Measurements from ENCODE around the gene TPPP3. TPM values are rescaled to one million over a fixed set of nuclear protein-coding genes. Genes with fewer than 3 reads are reported as not detected.

The TPPP3 gene
- total RNA-seq, 1 donor from 2014 or later = 123 TPM

DNA sequence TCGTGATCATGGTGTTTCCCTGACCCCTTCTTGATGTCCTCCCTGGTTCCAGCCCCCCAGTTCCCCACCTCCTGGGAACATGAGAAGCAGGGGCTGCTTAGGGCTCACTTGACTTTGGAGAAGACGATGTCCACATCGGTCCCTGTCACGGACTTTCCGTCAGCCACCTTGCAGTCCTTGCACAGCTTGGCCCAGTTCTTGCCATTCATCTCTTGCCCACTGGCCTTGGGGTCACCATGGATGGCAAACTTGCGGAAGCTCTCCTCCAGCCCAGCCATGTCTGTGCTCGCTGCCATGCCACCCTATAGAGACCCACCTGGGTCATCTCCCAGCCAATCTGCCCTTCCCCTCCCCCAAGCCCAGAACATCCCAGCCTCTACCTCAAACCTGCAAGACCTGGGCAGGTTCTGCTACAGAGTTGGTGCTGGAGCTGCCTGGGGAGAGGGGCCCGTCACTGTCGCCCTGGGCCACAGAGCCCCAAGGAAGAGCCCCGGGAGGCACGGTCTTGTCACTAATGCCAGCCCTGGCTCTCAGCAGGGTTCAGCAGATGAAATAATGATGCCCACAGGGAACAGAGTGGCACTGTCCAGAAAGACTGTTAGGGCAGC lies 2.4 kb downstream of the TPPP3 start:
- H3K9me3 ChIP-seq = no peaks in the 10 kb centered on the region
- peaks cover 7% of the 10 kb centered on the region for H3K27me3 ChIP-seq (ENCODE audit: low read depth)
- peaks cover 60% of the 10 kb centered on the region for H3K4me1 ChIP-seq
- H3K4me3 ChIP-seq = no peak overlapping the region
- peak overlapping the region; percentile 18 for H3K27ac ChIP-seq
- DNase-seq (no peak), ATAC-seq (no peak)
- TF ChIP-seq, protein P1, sequence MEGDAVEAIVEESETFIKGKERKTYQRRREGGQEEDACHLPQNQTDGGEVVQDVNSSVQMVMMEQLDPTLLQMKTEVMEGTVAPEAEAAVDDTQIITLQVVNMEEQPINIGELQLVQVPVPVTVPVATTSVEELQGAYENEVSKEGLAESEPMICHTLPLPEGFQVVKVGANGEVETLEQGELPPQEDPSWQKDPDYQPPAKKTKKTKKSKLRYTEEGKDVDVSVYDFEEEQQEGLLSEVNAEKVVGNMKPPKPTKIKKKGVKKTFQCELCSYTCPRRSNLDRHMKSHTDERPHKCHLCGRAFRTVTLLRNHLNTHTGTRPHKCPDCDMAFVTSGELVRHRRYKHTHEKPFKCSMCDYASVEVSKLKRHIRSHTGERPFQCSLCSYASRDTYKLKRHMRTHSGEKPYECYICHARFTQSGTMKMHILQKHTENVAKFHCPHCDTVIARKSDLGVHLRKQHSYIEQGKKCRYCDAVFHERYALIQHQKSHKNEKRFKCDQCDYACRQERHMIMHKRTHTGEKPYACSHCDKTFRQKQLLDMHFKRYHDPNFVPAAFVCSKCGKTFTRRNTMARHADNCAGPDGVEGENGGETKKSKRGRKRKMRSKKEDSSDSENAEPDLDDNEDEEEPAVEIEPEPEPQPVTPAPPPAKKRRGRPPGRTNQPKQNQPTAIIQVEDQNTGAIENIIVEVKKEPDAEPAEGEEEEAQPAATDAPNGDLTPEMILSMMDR (IDR thresholded peaks at IDR 0.05) = no peak
- intact Hi-C loops (cut with DNase I) = no loop called here
- no peaks in the 10 kb centered on the region for H3K36me3 ChIP-seq

DNA sequence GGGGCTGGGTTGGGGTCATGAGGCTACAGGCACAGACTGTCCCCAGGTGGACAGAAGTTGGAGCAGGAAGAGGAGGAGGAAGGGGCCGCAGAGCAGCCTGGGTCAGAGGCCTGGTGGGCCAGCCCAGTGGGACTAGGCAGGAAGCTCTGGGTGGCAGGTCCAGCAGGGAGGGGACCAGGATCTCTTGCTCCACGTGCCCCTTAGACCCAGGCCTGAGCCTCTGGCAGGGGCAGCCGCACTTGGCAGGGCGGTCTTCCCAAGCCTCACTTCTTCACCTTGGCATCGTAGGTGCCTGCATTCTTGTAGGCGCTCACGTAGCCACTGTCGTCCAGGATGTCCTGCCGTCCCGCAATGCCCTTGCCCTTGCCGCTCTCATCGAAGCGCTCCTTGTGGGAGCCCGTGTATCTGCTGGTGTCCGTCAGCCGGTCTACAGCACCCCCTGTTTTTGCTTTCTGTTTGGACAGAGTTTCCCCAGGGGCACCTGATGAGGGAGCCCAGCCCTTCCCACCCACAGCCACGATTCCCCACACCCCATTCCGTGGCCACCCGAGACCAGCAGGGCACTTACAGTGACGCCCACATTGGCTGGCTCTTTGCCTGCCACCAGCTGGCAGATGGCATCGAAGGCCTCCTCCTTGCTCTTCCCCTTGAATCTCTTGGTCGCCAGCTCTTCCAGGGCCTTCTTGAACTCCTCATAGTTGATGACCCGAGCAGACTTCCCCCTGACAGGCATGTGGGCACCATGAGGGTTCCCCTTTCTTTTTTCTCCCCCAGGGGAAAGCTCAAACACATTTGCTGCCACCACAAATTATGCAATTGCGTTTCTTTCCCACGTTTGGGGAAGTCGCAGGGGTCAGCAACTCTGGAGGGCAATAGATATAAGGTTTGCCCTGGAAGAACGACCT lies 3.1 kb downstream of the TPPP3 start:
- TF ChIP-seq, protein P1 (IDR thresholded peaks at IDR 0.05) = no peak
- intact Hi-C loops (cut with DNase I) = no loop called here
- Histone ChIP-seq H3K4me3 (no peak overlapping the region), H3K36me3 (peaks cover under 1% of the 10 kb centered on the region), H3K27me3 (ENCODE audit: low read depth) (peaks cover 7% of the 10 kb centered on the region), H3K27ac (no peak overlapping the region), H3K9me3 (no peaks in the 10 kb centered on the region), H3K4me1 (peaks cover 52% of the 10 kb centered on the region)
- ATAC-seq (peak; percentile 20 to 45), DNase-seq (peak; percentile 73)

DNA sequence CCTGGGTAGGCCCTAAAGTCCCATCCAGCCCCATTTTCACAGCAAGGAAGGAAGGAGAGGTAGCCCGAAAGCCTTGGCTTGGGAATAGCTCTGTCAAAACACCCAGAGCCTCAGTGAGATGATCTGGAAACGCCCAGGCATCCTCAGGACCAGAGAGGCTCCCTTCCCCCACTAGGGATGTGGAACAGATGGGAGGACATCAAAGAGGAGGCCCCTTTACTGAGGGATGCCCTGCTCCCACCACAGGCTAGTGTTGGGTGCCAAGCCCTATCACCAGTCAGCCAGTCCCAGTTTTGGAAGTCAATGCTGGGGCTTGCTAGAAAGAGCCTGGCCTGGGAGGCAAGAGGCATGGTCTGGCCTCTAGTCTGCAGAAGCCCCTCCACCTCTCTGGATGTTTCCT lies 4.7 kb downstream of the TPPP3 start:
- TF ChIP-seq, protein P1 (IDR thresholded peaks at IDR 0.05) = no peak
- H3K4me3 ChIP-seq = no peak overlapping the region
- no peak overlapping the region for H3K27ac ChIP-seq
- no peaks in the 10 kb centered on the region for H3K9me3 ChIP-seq
- ATAC-seq (no peak), DNase-seq (no peak)
- peaks cover 7% of the 10 kb centered on the region for H3K27me3 ChIP-seq (ENCODE audit: low read depth)
- H3K36me3 ChIP-seq = peaks cover 4% of the 10 kb centered on the region
- peaks cover 42% of the 10 kb centered on the region for H3K4me1 ChIP-seq
- intact Hi-C loops (cut with DNase I) = no loop called here

DNA sequence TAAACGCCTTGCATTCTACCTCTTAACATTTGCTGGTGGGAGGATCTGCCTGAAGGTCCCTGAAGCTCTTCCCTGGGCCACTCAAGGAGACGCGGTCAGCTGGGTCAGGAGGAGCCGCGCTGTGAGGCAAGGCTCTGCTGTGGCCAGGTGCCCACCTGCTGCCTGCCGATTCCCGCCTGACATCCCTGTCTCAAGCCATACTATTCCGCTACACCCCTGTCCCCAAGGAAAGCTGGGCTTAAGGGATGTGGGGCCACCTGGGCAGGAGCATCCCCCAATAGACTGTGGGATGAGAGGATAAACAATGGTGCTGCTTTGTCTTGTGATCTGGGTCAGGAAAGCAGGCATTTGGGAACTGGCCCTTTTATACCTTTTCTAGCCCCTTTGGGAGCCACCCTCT lies 5.1 kb downstream of the TPPP3 start:
- Histone ChIP-seq H3K27ac (no peak overlapping the region), H3K4me1 (peaks cover 39% of the 10 kb centered on the region), H3K36me3 (peaks cover 4% of the 10 kb centered on the region), H3K9me3 (no peaks in the 10 kb centered on the region), H3K4me3 (no peak overlapping the region), H3K27me3 (ENCODE audit: low read depth) (peaks cover 7% of the 10 kb centered on the region)
- intact Hi-C loops (cut with DNase I) = no loop called here
- TF ChIP-seq, protein P1 (IDR thresholded peaks at IDR 0.05) = no peak
- no peak for DNase-seq
- ATAC-seq = no peak

DNA sequence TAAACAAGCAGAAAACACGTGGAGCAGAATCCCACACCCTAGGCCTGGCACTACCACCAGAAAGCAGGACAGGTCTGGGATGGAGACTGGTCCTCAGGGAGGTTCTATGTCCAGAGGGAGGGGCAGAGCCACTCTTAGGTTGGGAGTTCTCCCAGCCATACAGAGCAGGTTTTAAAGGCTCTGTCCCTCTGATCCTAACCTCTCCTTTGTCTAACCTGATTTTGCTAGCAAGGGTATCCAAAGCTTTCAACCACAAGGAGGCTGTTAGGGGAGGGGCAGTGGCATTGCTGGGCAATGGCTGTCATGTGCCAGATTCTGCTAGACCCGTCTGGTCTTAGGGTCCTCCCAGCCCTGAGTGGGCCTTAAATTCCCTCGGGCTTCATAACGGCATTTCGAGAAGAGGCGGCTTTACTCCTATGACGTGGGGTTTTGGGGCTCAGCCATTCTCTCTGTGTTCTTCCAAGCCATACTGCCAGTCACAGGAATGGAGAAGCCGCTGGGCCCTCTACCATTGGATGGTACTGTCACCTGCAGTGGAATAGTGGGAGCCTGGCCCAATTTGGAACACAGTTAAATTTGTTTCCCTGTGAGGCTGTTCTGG lies 5.7 kb downstream of the TPPP3 start:
- ATAC-seq (no peak), DNase-seq (no peak)
- Histone ChIP-seq H3K4me1 (peaks cover 33% of the 10 kb centered on the region), H3K27me3 (ENCODE audit: low read depth) (peaks cover 1% of the 10 kb centered on the region), H3K4me3 (no peak overlapping the region), H3K36me3 (peaks cover 4% of the 10 kb centered on the region), H3K9me3 (no peaks in the 10 kb centered on the region), H3K27ac (no peak overlapping the region)
- intact Hi-C loops (cut with DNase I) = no loop called here
- TF ChIP-seq, protein P1 (IDR thresholded peaks at IDR 0.05) = no peak

All from lower lobe of right lung (tissue), 2 donors.